Breast epithelium (tissue), 3 donors: ENCODE measurements around the gene TPX2.

Experiments used
- POLR2A ChIP-seq: fragments of 450-650 bp; IDR thresholded peaks from one replicate; pipeline ENCODE4 v1.6.1; 2016; ENCODE audit warnings: antibody characterized with exemption, mild to moderate bottlenecking, moderate library complexity
- TF ChIP-seq, protein P1 (sequence below), 3 donors: fragments of 450-650 bp; IDR thresholded peaks; one replicate each; pipeline ENCODE4 v1.5.1; 2016 to 2017; ENCODE audit warnings: antibody characterized with exemption in 3 of 3, mild to moderate bottlenecking in 3 of 3, moderate library complexity in 3 of 3

DNA sequence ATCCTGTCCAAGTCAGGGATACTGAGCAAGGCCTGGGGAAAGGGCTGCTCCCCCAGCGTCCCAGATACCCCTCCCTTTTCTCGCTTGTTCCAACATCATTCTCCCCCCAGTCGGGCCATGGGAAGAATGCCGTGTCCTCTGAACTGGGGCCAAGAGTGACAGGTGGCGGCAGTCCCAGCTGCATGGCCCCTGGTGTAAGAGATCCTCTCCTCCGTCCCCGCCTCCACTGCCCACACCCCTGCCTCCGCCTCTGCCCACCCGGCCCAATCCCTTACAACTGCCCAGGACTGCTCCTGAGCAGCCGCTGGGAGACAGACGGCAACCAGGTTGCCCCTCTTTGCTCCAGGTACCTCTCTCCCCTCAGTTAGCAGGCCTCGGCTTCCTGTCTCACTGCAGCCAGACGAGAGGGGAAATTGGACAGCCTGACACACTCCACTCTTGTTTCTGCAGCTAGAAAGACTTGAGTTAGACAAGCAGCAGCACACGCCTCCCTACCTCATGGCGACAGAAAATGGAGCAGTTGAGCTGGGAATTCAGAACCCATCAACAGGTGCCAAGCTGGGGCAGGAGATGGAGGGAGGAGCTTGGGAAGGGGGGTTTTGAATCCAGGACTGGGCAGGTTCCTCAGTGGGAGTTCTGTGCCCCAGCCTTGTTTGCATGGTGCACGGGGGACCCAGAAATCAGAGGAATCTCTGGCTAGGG, 80.1 kb downstream of the TPX2 start, which contains the start of gene MYLK2:
- TF ChIP-seq, protein P1, sequence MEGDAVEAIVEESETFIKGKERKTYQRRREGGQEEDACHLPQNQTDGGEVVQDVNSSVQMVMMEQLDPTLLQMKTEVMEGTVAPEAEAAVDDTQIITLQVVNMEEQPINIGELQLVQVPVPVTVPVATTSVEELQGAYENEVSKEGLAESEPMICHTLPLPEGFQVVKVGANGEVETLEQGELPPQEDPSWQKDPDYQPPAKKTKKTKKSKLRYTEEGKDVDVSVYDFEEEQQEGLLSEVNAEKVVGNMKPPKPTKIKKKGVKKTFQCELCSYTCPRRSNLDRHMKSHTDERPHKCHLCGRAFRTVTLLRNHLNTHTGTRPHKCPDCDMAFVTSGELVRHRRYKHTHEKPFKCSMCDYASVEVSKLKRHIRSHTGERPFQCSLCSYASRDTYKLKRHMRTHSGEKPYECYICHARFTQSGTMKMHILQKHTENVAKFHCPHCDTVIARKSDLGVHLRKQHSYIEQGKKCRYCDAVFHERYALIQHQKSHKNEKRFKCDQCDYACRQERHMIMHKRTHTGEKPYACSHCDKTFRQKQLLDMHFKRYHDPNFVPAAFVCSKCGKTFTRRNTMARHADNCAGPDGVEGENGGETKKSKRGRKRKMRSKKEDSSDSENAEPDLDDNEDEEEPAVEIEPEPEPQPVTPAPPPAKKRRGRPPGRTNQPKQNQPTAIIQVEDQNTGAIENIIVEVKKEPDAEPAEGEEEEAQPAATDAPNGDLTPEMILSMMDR (IDR thresholded peaks at IDR 0.05) = no peak
- TF ChIP-seq POLR2A = no peak
